Right atrium auricular region (tissue), 2 donors: ENCODE measurements around the gene SYNE2. TPM values are rescaled to one million over a fixed set of nuclear protein-coding genes. Genes with fewer than 3 reads are reported as not detected.

Source experiments
- DNase-seq: peaks from one replicate; pipeline ENCODE4 v3.0.0-alpha.2; 2019; ENCODE audit warnings: low spot score
- H3K27ac ChIP-seq, 2 donors: fragments of 200-600 bp; sonication (generic); 1 replicate in 1 of 2; 2 replicates in 1 of 2; pipeline ENCODE4 v1.5.1; 2016 to 2019
- H3K27me3 ChIP-seq, 2 donors: fragments of 200-600 bp; sonication (generic); one replicate each; pipeline versions ENCODE4 v1.5.1 to v1.6.0; 2017 to 2019
- H3K36me3 ChIP-seq: fragments of 200-600 bp; sonication (generic); one replicate; pipeline ENCODE4 v1.5.1; 2016
- H3K4me1 ChIP-seq, 2 donors: fragments of 200-600 bp; sonication (generic); one replicate each; pipeline versions ENCODE4 v1.5.1 to v1.6.0; 2017 to 2019
- H3K4me3 ChIP-seq, 2 donors: fragments of 200-600 bp; sonication (generic); 1 replicate in 1 of 2; 2 replicates in 1 of 2; pipeline ENCODE4 v1.5.1; 2017 to 2019; ENCODE audit warnings: mild to moderate bottlenecking in 1 of 2, moderate library complexity in 1 of 2
- H3K9me3 ChIP-seq, 2 donors: fragments of 200-600 bp; sonication (generic); one replicate each; pipeline ENCODE4 v1.5.1; 2019
- CTCF ChIP-seq, 2 donors: fragments of 200-600 bp; sonication (generic); IDR thresholded peaks; one replicate each; pipeline ENCODE4 v1.5.1; 2019; ENCODE audit warnings: antibody characterized with exemption in 2 of 2
- total RNA-seq, 2 donors: library from RNA; depleted of rRNA; stranded (reverse); fragments of >200 nt; gene quantifications; one replicate each; pipeline ENCODE4 v1.1.0, GENCODE V29; 2016

Gene SYNE2
- total RNA-seq, 2 donors from 2014 or later, result 149 to 202 TPM

GRCh38 chr14:64196056-64196455, 343.3 kb downstream of the SYNE2 start:
- Histone ChIP-seq H3K9me3 (no peaks in the 10 kb centered on the region), H3K4me3 (no peak overlapping the region), H3K27me3 (no peaks in the 10 kb centered on the region), H3K4me1 (peaks cover 0 to 58% of the 10 kb centered on the region in 2 donors), H3K36me3 (no peaks in the 10 kb centered on the region), H3K27ac (peak overlapping the region; percentile 82 to 87)
- TF ChIP-seq CTCF (IDR thresholded peaks at IDR 0.05), result no peak
- DNase-seq, result no peak

- peak overlapping the region; percentile 27 to 46 for H3K4me3 ChIP-seq
- peaks cover 0 to 58% of the 10 kb centered on the region in 2 donors for H3K4me1 ChIP-seq
- no peaks in the 10 kb centered on the region for H3K27me3 ChIP-seq
- no peak for TF ChIP-seq CTCF (IDR thresholded peaks at IDR 0.05)
- peak; percentile 68 for DNase-seq
- H3K9me3 ChIP-seq, result no peaks in the 10 kb centered on the region
- H3K27ac ChIP-seq, result peak overlapping the region; percentile 82 to 87
- no peaks in the 10 kb centered on the region for H3K36me3 ChIP-seq
Measured at GRCh38 chr14:64196814-64197411, 344.1 kb downstream of the SYNE2 start.

- no peaks in the 10 kb centered on the region for H3K36me3 ChIP-seq
- no peaks in the 10 kb centered on the region for H3K9me3 ChIP-seq
- H3K4me3 ChIP-seq, result peak overlapping the region in 1 of 2 donors; percentile 46
- TF ChIP-seq CTCF (IDR thresholded peaks at IDR 0.05), result no peak
- H3K27ac ChIP-seq, result peak overlapping the region; percentile 82 to 87
- peaks cover 0 to 58% of the 10 kb centered on the region in 2 donors for H3K4me1 ChIP-seq
- no peak for DNase-seq
- H3K27me3 ChIP-seq, result no peaks in the 10 kb centered on the region
Measured at GRCh38 chr14:64197996-64198395, 345.2 kb downstream of the SYNE2 start.

- no peak for DNase-seq
- Histone ChIP-seq H3K4me1 (peaks cover 0 to 58% of the 10 kb centered on the region in 2 donors), H3K27ac (peak overlapping the region; percentile 82 to 87), H3K27me3 (no peaks in the 10 kb centered on the region), H3K4me3 (no peak overlapping the region), H3K36me3 (no peaks in the 10 kb centered on the region), H3K9me3 (no peaks in the 10 kb centered on the region)
- no peak for TF ChIP-seq CTCF (IDR thresholded peaks at IDR 0.05)
Measured at GRCh38 chr14:64198486-64198885, 345.7 kb downstream of the SYNE2 start.

- Histone ChIP-seq H3K27me3 (no peaks in the 10 kb centered on the region), H3K27ac (peak overlapping the region; percentile 82 to 87), H3K4me3 (no peak overlapping the region), H3K4me1 (peaks cover 0 to 47% of the 10 kb centered on the region in 2 donors), H3K36me3 (no peaks in the 10 kb centered on the region), H3K9me3 (no peaks in the 10 kb centered on the region)
- no peak for TF ChIP-seq CTCF (IDR thresholded peaks at IDR 0.05)
- DNase-seq, result no peak
Measured at GRCh38 chr14:64200170-64200569, 347.4 kb downstream of the SYNE2 start.

GRCh38 chr14:64201296-64201695, 348.5 kb downstream of the SYNE2 start:
- Histone ChIP-seq H3K4me1 (peaks cover 0 to 38% of the 10 kb centered on the region in 2 donors), H3K27ac (peak overlapping the region; percentile 82 to 87), H3K9me3 (no peaks in the 10 kb centered on the region), H3K36me3 (no peaks in the 10 kb centered on the region), H3K27me3 (no peaks in the 10 kb centered on the region), H3K4me3 (no peak overlapping the region)
- TF ChIP-seq CTCF (IDR thresholded peaks at IDR 0.05), result no peak
- DNase-seq, result no peak
